ENCODE measurements around the gene CLTB.

The CLTB gene

DNA sequence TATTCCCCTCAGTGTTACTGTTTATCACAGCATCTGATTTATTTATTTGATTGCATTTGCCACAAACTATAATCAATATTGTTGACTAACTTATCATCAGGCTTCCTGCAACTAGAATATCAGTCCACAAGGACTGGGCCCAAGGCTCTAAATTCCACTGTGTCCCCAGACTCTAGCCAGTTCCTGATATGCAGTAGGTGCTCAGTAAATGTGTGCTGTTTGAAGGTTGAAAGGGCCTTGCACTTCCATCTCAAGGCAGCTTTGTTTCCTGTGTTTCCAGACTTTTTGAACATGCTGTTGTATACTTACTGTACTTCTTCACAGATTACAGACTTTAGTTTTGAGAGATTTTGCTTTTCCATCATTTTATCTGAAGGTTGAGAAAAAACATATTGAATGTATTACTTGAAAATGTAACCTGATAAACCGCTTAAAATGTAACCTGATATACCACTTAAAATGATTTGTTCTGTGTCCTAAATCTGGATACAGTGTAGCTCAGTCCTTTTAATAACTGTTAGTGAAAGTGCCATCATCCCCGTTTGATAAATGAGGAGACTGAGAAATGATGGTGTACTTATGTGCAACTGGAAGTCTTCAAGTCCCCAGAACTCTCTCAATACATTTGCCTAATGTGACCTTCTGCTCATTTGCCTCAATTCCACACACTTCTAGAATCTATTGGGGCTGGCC lies 73.4 kb downstream of the CLTB start:
- DNase-seq: no peak
